CD4-positive, CD25-positive, alpha-beta regulatory T cell (primary cell): Measurements from ENCODE around the gene CCL21. TPM values are rescaled to one million over a fixed set of nuclear protein-coding genes. Genes with fewer than 3 reads are reported as not detected.
"Not testable (repeated sequence)": the region's sequence is repeated elsewhere in the genome, so short reads cannot be mapped to it uniquely, and the experiment has no call there.

ENCODE experiments used
- ATAC-seq, 2 donors: fragments of 150-1000 bp; cut with Tn5 transposase; one replicate each; pipeline ENCODE4 v1.10.0; 2021; ENCODE audit warnings: low read depth in 2 of 2, moderate number of reproducible peaks in 2 of 2, moderate library complexity in 1 of 2
- DNase-seq, 3 donors: peaks; one replicate each; pipeline versions ENCODE4 v3.0.0 to v3.0.0-alpha.2; 2012 to 2022; ENCODE audit warnings: mixed read lengths in 1 of 3
- H3K27ac ChIP-seq: one replicate; pipeline ENCODE4 v1.7.0; 2013; ENCODE audit warnings: mild to moderate bottlenecking, low read length; ENCODE audit not compliant: insufficient read depth, poor library complexity, severe bottlenecking
- H3K27me3 ChIP-seq: one replicate; pipeline ENCODE4 v1.7.0; 2013; ENCODE audit warnings: low read length; ENCODE audit not compliant: control insufficient read depth, insufficient read depth
- H3K36me3 ChIP-seq: one replicate; pipeline ENCODE4 v1.7.0; 2013; ENCODE audit warnings: mild to moderate bottlenecking, low read length, moderate library complexity; ENCODE audit not compliant: control insufficient read depth, insufficient read depth
- H3K4me1 ChIP-seq: 2 replicates; pipeline ENCODE4 v1.7.0; 2013; ENCODE audit warnings: mild to moderate bottlenecking, low read length; ENCODE audit not compliant: insufficient read depth, control insufficient read depth, poor library complexity, severe bottlenecking
- H3K4me3 ChIP-seq: one replicate; pipeline ENCODE4 v1.7.0; 2013; ENCODE audit warnings: low read depth, mild to moderate bottlenecking, low read length, moderate library complexity
- H3K9me3 ChIP-seq, 2 experiments: 1 replicate in 1 of 2; 2 replicates in 1 of 2; pipeline ENCODE4 v1.7.0; 2013; ENCODE audit warnings: low read length in 2 of 2, mild to moderate bottlenecking in 1 of 2, moderate library complexity in 1 of 2; ENCODE audit not compliant: control insufficient read depth in 2 of 2
- H3K27ac Mint-ChIP-seq, 3 donors: one replicate each; pipeline ENCODE4 v1.8.0; 2020 to 2022; ENCODE audit warnings: mild to moderate bottlenecking in 3 of 3, mixed read lengths in 3 of 3, moderate library complexity in 2 of 3
- H3K27me3 Mint-ChIP-seq: one replicate; pipeline ENCODE4 v1.8.0; 2022; ENCODE audit warnings: mild to moderate bottlenecking, mixed read lengths
- H3K36me3 Mint-ChIP-seq: one replicate; pipeline ENCODE4 v1.8.0; 2020; ENCODE audit warnings: mixed read lengths
- H3K4me1 Mint-ChIP-seq, 4 donors: one replicate each; pipeline ENCODE4 v1.8.0; 2020 to 2022; ENCODE audit warnings: mixed read lengths in 4 of 4, mild to moderate bottlenecking in 1 of 4
- H3K4me3 Mint-ChIP-seq, 4 donors: one replicate each; pipeline ENCODE4 v1.8.0; 2020 to 2022; ENCODE audit warnings: mild to moderate bottlenecking in 4 of 4, mixed read lengths in 4 of 4, moderate library complexity in 3 of 4
- H3K9me3 Mint-ChIP-seq, 7 donors: one replicate each; pipeline ENCODE4 v1.8.0; 2020 to 2022; ENCODE audit warnings: mixed read lengths in 7 of 7, mild to moderate bottlenecking in 3 of 7, moderate library complexity in 2 of 7
- polyA plus RNA-seq, 4 donors: library from polyadenylated mRNA; unstranded; fragments of 300-500 nt; fragmentation: Illumina TruSeq; gene quantifications; one replicate each; pipeline ENCODE4 v1.2.3, GENCODE V29; 2021
- total RNA-seq: library from RNA; stranded (reverse); gene quantifications from one replicate; pipeline ENCODE4 v1.2.3, GENCODE V29; 2022

Gene CCL21
- total and polyA plus RNA-seq, 5 donors from 2014 or later = not detected

DNA sequence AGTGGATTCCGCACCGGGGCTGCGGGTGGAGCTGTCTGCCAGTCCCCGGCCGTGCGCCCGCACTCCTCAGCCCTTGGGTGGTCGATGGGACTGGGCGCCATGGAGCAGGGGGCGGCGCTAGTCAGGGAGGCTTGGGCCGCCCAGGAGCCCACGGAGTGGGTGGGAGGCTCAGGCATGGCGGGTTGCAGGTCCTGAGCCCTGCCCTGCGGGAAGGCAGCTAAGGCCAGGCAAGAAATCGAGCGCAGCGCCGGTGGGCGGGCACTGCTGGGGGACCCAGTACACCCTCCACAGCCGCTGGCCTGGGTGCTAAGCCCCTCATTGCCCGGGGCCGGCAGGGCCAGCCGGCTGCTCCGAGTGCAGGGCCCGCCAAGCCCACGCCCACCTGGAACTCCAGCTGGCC, 30.2 kb upstream of the CCL21 start:
- H3K4me1 ChIP-seq, H3K9me3 Mint-ChIP-seq, H3K4me3 ChIP-seq, H3K27me3 ChIP-seq, H3K36me3 ChIP-seq, H3K36me3 Mint-ChIP-seq, ATAC-seq, H3K4me3 Mint-ChIP-seq, H3K4me1 Mint-ChIP-seq, H3K27ac ChIP-seq, H3K27ac Mint-ChIP-seq, DNase-seq, H3K9me3 ChIP-seq: not testable (repeated sequence)
- H3K27me3 Mint-ChIP-seq = peaks cover 12% of the 10 kb centered on the region

DNA sequence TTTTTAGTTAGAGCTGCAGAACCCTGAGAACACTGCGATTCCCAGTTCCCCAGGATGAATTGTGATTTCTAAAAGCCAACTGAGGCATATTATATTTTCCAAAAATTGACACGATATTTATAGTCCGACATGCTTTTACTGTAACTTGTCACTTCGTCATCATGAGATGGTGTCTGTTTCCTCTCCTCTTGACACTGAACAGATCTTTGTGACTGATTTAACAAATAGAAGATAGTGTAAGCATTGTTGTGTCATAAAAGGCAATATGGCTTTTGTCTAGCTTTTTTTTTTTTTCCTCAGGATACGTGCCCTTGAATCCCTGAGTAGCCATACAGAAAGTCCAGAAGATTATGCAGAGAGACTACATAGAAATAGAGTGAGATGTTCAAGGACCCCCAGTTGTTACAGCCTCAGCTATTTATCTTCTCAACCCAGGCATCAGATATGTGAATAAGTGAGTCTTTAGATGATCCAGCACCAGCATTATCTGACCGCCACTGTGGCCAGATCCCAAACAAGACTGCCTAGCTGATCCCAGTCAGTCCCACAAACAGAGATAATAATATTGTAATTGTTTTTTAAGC, 27.8 kb upstream of the CCL21 start:
- DNase-seq = no peak
- ATAC-seq = no peak
- H3K9me3 Mint-ChIP-seq = no peaks in the 10 kb centered on the region
- H3K4me3 Mint-ChIP-seq = no peak overlapping the region
- Histone ChIP-seq H3K4me3 (no peak overlapping the region), H3K9me3 (no peaks in the 10 kb centered on the region), H3K36me3 (no peaks in the 10 kb centered on the region), H3K27ac (no peak overlapping the region), H3K27me3 (peaks cover 1% of the 10 kb centered on the region), H3K4me1 (no peaks in the 10 kb centered on the region)
- no peaks in the 10 kb centered on the region for H3K36me3 Mint-ChIP-seq
- H3K27me3 Mint-ChIP-seq = peaks cover 6% of the 10 kb centered on the region
- H3K27ac Mint-ChIP-seq = no peak overlapping the region
- no peaks in the 10 kb centered on the region for H3K4me1 Mint-ChIP-seq

DNA sequence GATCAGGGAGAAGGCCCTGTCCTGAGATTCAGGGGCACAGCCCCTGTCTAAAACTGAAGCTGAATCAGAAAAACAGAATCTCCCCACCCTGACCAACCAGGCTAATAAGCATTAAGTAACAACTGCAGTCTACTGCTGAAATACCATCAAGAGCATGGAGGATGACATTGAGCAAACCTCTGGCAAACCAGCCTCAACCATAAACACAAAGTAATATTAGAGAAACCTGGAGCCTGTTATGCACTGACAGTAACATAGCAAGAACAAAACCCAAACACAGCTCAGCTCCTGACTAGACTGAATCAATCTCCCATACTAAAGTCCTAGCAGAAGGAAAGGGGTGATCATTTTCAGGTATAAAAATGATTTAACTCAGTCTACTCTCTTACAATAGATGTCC, 24.8 kb upstream of the CCL21 start:
- no peak overlapping the region for H3K27ac Mint-ChIP-seq
- peaks cover 17% of the 10 kb centered on the region for H3K27me3 Mint-ChIP-seq
- H3K27me3 ChIP-seq = peaks cover 1% of the 10 kb centered on the region
- no peak for ATAC-seq
- no peaks in the 10 kb centered on the region for H3K4me1 ChIP-seq
- H3K9me3 Mint-ChIP-seq = no peaks in the 10 kb centered on the region
- no peaks in the 10 kb centered on the region for H3K36me3 ChIP-seq
- H3K27ac ChIP-seq = no peak overlapping the region
- DNase-seq = no peak
- no peak overlapping the region for H3K4me3 Mint-ChIP-seq
- no peaks in the 10 kb centered on the region for H3K36me3 Mint-ChIP-seq
- no peak overlapping the region for H3K4me3 ChIP-seq
- no peaks in the 10 kb centered on the region for H3K4me1 Mint-ChIP-seq
- no peaks in the 10 kb centered on the region for H3K9me3 ChIP-seq

DNA sequence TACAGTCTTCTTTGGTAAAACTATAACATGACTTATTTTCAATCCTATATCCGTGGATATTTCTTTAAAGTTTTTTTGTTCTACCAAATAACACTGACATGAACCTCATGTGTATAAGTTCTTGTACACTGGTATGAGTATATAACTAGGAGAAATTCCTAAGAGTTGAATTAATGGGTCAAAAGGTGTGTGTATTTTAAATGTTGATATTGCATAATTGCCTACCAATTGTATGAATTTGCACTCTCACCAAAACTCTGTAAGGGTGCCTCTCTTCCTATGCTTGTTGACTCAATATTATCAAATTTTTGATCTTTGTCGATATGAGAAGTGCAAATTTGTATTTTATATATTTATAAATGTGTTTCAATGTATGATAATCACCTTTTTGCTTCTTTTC, 22.9 kb upstream of the CCL21 start:
- H3K4me3 ChIP-seq = no peak overlapping the region
- peaks cover 0 to 1% (median 0%) of the 10 kb centered on the region in 7 donors for H3K9me3 Mint-ChIP-seq
- H3K27ac Mint-ChIP-seq = no peak overlapping the region
- H3K36me3 ChIP-seq = no peaks in the 10 kb centered on the region
- no peaks in the 10 kb centered on the region for H3K4me1 Mint-ChIP-seq
- H3K27me3 ChIP-seq = peaks cover 1% of the 10 kb centered on the region
- no peak overlapping the region for H3K27ac ChIP-seq
- H3K36me3 Mint-ChIP-seq = no peaks in the 10 kb centered on the region
- ATAC-seq (no peak), DNase-seq (no peak)
- no peak overlapping the region for H3K4me3 Mint-ChIP-seq
- H3K27me3 Mint-ChIP-seq = peaks cover 20% of the 10 kb centered on the region
- H3K9me3 ChIP-seq = no peaks in the 10 kb centered on the region
- no peaks in the 10 kb centered on the region for H3K4me1 ChIP-seq

DNA sequence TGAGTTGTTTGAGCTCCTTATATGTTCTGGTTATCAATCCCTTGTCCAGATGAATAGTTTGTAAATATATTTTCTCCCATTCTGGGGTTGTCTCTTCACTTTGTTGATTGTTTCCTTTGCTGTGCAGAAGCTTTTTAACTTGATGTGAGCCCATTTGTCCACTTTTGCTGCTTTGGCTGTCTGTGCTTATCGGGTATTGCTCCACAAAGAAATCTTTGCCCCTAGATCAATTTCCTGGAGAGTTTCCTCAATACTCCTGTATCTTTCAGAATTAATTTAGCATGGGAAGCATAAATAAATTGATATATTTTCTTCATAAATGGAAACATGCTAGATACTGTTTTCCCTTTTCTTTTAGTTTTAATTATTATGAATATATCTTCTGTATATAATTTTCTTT, 22.5 kb upstream of the CCL21 start:
- Mint-ChIP-seq H3K9me3 (peaks cover 0 to 1% (median 0%) of the 10 kb centered on the region in 7 donors), H3K36me3 (no peaks in the 10 kb centered on the region), H3K27me3 (peaks cover 20% of the 10 kb centered on the region), H3K4me1 (no peaks in the 10 kb centered on the region), H3K4me3 (no peak overlapping the region), H3K27ac (no peak overlapping the region)
- ATAC-seq (no peak), DNase-seq (no peak)
- Histone ChIP-seq H3K27ac (no peak overlapping the region), H3K36me3 (no peaks in the 10 kb centered on the region), H3K27me3 (peaks cover 1% of the 10 kb centered on the region), H3K4me1 (no peaks in the 10 kb centered on the region), H3K4me3 (no peak overlapping the region), H3K9me3 (no peaks in the 10 kb centered on the region)

DNA sequence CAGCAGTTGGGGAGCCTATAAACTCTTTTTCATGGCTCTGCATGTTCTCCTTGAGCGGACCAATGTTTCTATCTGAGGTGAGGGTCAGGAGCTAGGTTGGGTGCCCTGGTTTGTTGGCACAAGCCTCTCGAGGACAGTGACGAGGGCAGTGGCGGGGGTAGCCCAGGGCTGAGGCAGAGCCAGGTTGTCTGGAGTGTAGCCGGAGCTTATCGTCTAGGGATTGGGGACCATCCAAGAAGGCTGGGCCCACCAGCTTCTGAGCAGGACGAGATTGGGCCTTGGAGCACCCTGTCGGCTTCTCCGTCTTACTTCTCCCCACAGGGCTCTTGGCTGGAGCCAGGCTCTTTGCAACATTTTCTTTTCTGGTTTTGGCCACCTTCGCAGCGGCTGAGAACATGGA, 13.2 kb upstream of the CCL21 start:
- H3K4me1 Mint-ChIP-seq = no peaks in the 10 kb centered on the region
- ATAC-seq = no peak
- H3K9me3 ChIP-seq = no peaks in the 10 kb centered on the region
- no peak overlapping the region for H3K4me3 Mint-ChIP-seq
- H3K4me1 ChIP-seq = no peaks in the 10 kb centered on the region
- H3K27me3 ChIP-seq = no peaks in the 10 kb centered on the region
- H3K27me3 Mint-ChIP-seq = peaks cover 6% of the 10 kb centered on the region
- H3K36me3 Mint-ChIP-seq = no peaks in the 10 kb centered on the region
- H3K36me3 ChIP-seq = no peaks in the 10 kb centered on the region
- no peaks in the 10 kb centered on the region for H3K9me3 Mint-ChIP-seq
- no peak overlapping the region for H3K27ac Mint-ChIP-seq
- no peak for DNase-seq
- H3K27ac ChIP-seq = no peak overlapping the region
- no peak overlapping the region for H3K4me3 ChIP-seq

DNA sequence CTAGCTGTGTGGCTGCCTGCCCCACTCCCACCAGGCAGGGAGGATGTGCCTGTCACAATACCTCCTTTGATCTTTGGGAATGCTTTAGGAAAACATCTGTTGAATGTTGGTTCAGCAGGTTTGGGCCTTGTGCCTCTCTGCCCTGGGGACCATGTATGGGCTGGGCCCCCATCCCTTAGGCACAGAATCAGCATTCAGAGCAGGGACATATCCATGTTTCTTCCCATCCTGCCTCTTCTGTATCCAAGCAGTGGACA, 9.8 kb upstream of the CCL21 start:
- H3K4me3 Mint-ChIP-seq, H3K4me1 Mint-ChIP-seq, H3K9me3 Mint-ChIP-seq: not testable (repeated sequence)

DNA sequence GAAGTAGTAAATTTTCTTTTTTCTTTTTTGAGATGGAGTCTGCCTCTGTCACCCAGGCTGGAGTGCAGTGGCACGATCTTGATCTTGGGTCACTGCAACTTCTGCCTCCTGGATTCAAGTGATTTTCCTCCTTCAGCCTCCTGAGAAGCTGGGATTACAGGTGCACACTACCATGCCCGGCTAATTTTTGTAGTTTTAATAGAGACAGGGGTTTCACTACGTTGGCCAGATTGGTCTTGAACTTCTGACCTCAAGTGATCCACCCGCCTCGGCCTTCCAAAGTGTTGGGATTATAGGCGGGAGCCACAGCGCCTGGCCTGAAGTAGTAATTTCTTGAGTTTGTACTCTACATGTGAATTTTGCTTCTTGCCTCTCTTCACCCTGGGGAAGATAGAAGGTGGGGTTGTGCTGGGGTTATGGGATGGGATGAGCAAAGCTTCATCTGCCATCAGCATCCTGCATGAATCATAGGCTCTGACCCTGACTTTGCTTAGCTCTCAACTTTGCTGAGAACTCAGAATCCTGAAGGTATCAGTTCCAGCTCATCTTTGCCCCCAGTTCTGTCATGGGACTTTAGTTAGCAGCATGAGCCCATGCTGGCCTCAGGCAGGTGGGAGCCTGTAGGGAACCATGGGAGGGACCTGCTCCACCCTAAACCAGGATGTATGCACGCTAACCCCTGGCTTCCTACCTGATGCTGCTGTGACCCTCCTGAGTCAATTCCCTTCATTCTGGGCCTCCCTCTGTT, 9.3 kb upstream of the CCL21 start:
- DNase-seq (no peak), ATAC-seq (no peak)
- Histone ChIP-seq H3K27me3 (peaks cover 6% of the 10 kb centered on the region), H3K4me3 (no peak overlapping the region), H3K36me3 (no peaks in the 10 kb centered on the region), H3K27ac (no peak overlapping the region), H3K4me1 (no peaks in the 10 kb centered on the region), H3K9me3 (no peaks in the 10 kb centered on the region)
- no peaks in the 10 kb centered on the region for H3K4me1 Mint-ChIP-seq
- H3K4me3 Mint-ChIP-seq = no peak overlapping the region
- H3K27ac Mint-ChIP-seq = no peak overlapping the region
- H3K27me3 Mint-ChIP-seq = peaks cover 15% of the 10 kb centered on the region
- no peaks in the 10 kb centered on the region for H3K36me3 Mint-ChIP-seq
- H3K9me3 Mint-ChIP-seq = no peaks in the 10 kb centered on the region

More for the DNA sequence above, 9.8 kb upstream of the CCL21 start:
- not testable (repeated sequence) for H3K27ac Mint-ChIP-seq, DNase-seq, H3K36me3 ChIP-seq, H3K36me3 Mint-ChIP-seq, H3K4me3 ChIP-seq, H3K27me3 Mint-ChIP-seq, H3K9me3 ChIP-seq, ATAC-seq, H3K4me1 ChIP-seq, H3K27me3 ChIP-seq, H3K27ac ChIP-seq
